DOHH2 (cell line): ENCODE measurements around the gene LRRC75A.

ENCODE experiments used
- EZH2phosphoT487 ChIP-seq: fragments of 200-600 bp; sonication (generic); IDR thresholded peaks from 2 replicates; pipeline ENCODE4 v1.6.1; 2017; ENCODE audit warnings: borderline replicate concordance, mild to moderate bottlenecking, antibody characterized with exemption, low read length, moderate library complexity, mixed read lengths
- TF ChIP-seq, protein P1 (sequence below): fragments of 200-600 bp; sonication (generic); IDR thresholded peaks from one replicate; pipeline ENCODE4 v1.5.1; 2014; ENCODE audit warnings: antibody characterized with exemption, mild to moderate bottlenecking, low read depth, low read length; ENCODE audit not compliant: poor library complexity, severe bottlenecking

- TF ChIP-seq, protein P1, sequence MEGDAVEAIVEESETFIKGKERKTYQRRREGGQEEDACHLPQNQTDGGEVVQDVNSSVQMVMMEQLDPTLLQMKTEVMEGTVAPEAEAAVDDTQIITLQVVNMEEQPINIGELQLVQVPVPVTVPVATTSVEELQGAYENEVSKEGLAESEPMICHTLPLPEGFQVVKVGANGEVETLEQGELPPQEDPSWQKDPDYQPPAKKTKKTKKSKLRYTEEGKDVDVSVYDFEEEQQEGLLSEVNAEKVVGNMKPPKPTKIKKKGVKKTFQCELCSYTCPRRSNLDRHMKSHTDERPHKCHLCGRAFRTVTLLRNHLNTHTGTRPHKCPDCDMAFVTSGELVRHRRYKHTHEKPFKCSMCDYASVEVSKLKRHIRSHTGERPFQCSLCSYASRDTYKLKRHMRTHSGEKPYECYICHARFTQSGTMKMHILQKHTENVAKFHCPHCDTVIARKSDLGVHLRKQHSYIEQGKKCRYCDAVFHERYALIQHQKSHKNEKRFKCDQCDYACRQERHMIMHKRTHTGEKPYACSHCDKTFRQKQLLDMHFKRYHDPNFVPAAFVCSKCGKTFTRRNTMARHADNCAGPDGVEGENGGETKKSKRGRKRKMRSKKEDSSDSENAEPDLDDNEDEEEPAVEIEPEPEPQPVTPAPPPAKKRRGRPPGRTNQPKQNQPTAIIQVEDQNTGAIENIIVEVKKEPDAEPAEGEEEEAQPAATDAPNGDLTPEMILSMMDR, result no peak
- no peak for TF ChIP-seq EZH2phosphoT487
These were observed 3.6 kb downstream of the LRRC75A start for GRCh38 chr17:16488186-16488967.
